ENCODE measurements around the gene WDR88.

WDR88 gene

DNA sequence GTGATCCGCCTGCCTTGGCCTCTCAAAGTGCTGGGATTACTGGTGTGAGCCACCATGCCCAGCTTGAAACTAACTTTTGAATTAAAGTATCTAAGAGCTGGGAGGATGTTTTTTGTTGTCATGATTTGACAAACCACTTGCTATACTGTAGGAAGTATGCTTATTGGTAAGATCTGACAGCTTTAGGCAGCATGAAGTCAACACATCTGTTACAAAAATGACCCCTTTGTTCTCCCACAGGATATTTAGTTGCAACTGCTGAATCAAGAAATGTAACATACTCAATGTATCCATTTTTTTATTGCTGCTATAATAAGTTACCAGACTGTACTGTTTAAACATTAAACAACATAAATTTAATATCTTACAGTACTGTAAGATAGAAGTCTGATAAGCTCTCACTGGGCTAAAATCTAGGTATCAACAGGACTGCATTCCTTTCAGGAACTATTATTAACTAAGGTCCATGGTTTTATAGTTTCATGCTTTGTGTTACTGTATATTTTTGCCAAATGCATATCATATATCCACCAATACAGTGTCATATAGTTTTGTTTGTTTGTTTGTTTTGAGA, 39.4 kb downstream of the WDR88 start:
- TF ChIP-seq L3MBTL2 (conservative IDR thresholded peaks at IDR 0.05) (no peak), ARNT (IDR thresholded peaks at IDR 0.05) (no peak), ZNF384 (IDR thresholded peaks at IDR 0.05) (no peak), LEF1 (IDR thresholded peaks at IDR 0.05; ENCODE audit: borderline replicate concordance) (no peak), NFRKB (IDR thresholded peaks at IDR 0.05) (no peak), FOXA1 (IDR thresholded peaks at IDR 0.05) (no peak), SP1 (IDR thresholded peaks at IDR 0.05) (no peak), ELF4 (IDR thresholded peaks at IDR 0.05) (no peak), TARDBP (IDR thresholded peaks at IDR 0.05) (no peak), BHLHE40 (IDR thresholded peaks at IDR 0.05; ENCODE audit: borderline replicate concordance) (no peak), FOXM1 (IDR thresholded peaks at IDR 0.05; ENCODE audit: borderline replicate concordance) (no peak), CTBP1 (IDR thresholded peaks at IDR 0.05; ENCODE audit: borderline replicate concordance) (no peak), HDGF (IDR thresholded peaks at IDR 0.05; ENCODE audit: borderline replicate concordance) (no peak), SUZ12 (IDR thresholded peaks at IDR 0.05) (no peak), FOXK2 (IDR thresholded peaks at IDR 0.05) (no peak)
- TF ChIP-seq, protein P1, sequence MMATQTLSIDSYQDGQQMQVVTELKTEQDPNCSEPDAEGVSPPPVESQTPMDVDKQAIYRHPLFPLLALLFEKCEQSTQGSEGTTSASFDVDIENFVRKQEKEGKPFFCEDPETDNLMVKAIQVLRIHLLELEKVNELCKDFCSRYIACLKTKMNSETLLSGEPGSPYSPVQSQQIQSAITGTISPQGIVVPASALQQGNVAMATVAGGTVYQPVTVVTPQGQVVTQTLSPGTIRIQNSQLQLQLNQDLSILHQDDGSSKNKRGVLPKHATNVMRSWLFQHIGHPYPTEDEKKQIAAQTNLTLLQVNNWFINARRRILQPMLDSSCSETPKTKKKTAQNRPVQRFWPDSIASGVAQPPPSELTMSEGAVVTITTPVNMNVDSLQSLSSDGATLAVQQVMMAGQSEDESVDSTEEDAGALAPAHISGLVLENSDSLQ (IDR thresholded peaks at IDR 0.05) = no peak
- POLR2A ChIA-PET = no interaction called here
- DNase-seq (ENCODE audit: extremely low spot score) = no peak
- CTCF ChIA-PET = no interaction called here

DNA sequence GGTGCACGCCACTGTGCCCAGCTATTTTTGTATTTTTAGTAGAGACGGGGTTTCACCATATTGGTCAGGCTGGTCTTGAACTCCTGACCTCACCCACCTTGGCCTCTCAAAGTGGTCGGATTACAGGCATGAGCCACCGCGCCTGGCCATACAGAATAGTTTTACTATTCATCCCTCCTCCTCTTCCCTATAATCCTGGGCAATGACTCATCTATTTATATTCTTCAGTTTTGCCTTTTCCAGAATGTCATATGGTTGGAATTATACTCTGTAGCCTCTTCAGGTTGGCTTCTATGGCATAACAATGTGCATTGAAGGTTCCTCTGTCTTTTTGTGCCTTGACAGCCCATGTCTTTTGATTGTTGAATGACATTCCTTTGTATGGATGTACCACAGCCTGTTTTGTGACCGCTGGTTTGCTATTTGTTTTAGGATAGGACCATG, 40.0 kb downstream of the WDR88 start:
- POLR2A ChIA-PET = no interaction called here
- TF ChIP-seq SP1 (IDR thresholded peaks at IDR 0.05) (no peak), LEF1 (IDR thresholded peaks at IDR 0.05; ENCODE audit: borderline replicate concordance) (no peak), NFRKB (IDR thresholded peaks at IDR 0.05) (no peak), FOXA1 (IDR thresholded peaks at IDR 0.05) (no peak), FOXM1 (IDR thresholded peaks at IDR 0.05; ENCODE audit: borderline replicate concordance) (no peak), CTBP1 (IDR thresholded peaks at IDR 0.05; ENCODE audit: borderline replicate concordance) (no peak)
- TF ChIP-seq, protein P1 (IDR thresholded peaks at IDR 0.05) = no peak
- CTCF ChIA-PET = interaction anchor here (1.0 kb wide), 1 partner anchor 12 kb away, joined by 6 read pairs; no protein-coding TSS in a partner anchor
- DNase-seq (ENCODE audit: extremely low spot score) = no peak

DNA sequence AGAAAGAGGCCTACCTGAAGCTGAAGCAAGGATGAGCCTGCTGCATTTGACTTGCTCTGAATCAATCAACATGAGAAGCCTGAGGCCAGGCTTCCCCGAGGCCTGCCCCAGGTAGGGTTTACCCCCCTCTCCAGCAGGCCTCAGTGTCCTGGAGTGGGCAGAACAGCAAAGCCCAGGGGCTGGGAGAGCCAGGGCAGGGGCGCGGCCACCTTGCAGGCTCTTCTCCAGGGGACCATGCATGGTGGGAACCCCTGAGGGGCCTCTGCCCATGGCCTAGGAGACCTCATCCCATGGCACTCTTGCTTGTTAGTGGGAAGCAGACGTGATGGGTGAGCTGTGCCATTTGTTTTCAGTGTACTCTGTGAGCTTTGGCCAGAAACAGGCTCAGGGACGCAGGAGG, 42.3 kb downstream of the WDR88 start:
- no peak for DNase-seq (ENCODE audit: extremely low spot score)
- TF ChIP-seq BHLHE40 (IDR thresholded peaks at IDR 0.05; ENCODE audit: borderline replicate concordance) (no peak), FOXK2 (IDR thresholded peaks at IDR 0.05) (no peak), SP1 (IDR thresholded peaks at IDR 0.05) (no peak), ELF4 (IDR thresholded peaks at IDR 0.05) (no peak), ARNT (IDR thresholded peaks at IDR 0.05) (no peak), CTBP1 (IDR thresholded peaks at IDR 0.05; ENCODE audit: borderline replicate concordance) (no peak), TARDBP (IDR thresholded peaks at IDR 0.05) (no peak), ZNF384 (IDR thresholded peaks at IDR 0.05) (no peak), SUZ12 (IDR thresholded peaks at IDR 0.05) (no peak), LEF1 (IDR thresholded peaks at IDR 0.05; ENCODE audit: borderline replicate concordance) (no peak), FOXM1 (IDR thresholded peaks at IDR 0.05; ENCODE audit: borderline replicate concordance) (no peak), NFRKB (IDR thresholded peaks at IDR 0.05) (no peak)
- TF ChIP-seq, protein P1 (IDR thresholded peaks at IDR 0.05) = no peak
- ChIA-PET POLR2A (interaction anchor here (1.0 kb wide), 1 partner anchor 12 kb away, joined by 4 read pairs; no protein-coding TSS in a partner anchor), CTCF (interaction anchor here (1.3 kb wide), 1 partner anchor 10 kb away, joined by 6 read pairs; no protein-coding TSS in a partner anchor)

DNA sequence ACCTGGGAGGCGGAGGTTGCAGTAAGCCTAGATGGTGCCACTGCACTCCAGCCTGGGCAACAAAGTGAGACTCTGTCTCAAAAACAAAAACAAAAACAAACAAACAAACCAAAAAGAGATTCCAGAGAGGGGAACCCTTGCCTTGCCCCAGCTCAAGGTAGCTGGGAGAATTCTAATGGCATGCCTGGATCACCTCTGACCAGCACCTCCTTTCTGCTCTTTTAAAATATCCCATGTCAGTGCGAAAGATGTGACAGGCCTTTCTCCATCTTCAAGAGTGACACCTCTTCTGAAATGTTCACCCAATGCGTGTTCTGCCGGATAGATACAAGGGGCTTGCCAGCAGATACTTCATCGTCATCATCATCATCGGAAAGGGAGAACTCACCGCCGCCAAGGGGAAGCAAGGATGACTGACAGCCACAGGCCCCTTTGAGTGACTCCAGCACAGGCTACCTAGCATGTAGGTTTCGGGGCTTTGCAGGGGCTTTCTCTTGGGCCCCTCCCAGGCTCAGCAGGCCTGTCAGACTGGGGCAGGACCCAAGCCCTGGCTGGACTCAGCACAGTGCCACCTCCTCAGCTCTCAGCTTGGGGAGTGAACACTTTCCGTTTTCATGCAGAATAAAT, 43.4 kb downstream of the WDR88 start:
- POLR2A ChIA-PET = interaction anchor here (1.0 to 2.6 kb wide), 4 partner anchors 15 to 98 kb away, joined by 3 to 23 read pairs (median 8); no protein-coding TSS in a partner anchor
- TF ChIP-seq, protein P1 (IDR thresholded peaks at IDR 0.05) = peak; percentile 44; the same call in 1 of the 2 replicates
- no peak for TF ChIP-seq FOXM1 (IDR thresholded peaks at IDR 0.05; ENCODE audit: borderline replicate concordance)
- no peak for TF ChIP-seq CTBP1 (IDR thresholded peaks at IDR 0.05; ENCODE audit: borderline replicate concordance)
- TF ChIP-seq NFRKB (IDR thresholded peaks at IDR 0.05) = no peak
- no peak for TF ChIP-seq HDGF (IDR thresholded peaks at IDR 0.05; ENCODE audit: borderline replicate concordance)
- TF ChIP-seq ZNF384 (IDR thresholded peaks at IDR 0.05) = no peak
- CTCF ChIA-PET = interaction anchor here (0.5 to 1.4 kb wide), 4 partner anchors 9 to 134 kb away, joined by 3 to 6 read pairs (median 3); no protein-coding TSS in a partner anchor
- no peak for DNase-seq (ENCODE audit: extremely low spot score)

DNA sequence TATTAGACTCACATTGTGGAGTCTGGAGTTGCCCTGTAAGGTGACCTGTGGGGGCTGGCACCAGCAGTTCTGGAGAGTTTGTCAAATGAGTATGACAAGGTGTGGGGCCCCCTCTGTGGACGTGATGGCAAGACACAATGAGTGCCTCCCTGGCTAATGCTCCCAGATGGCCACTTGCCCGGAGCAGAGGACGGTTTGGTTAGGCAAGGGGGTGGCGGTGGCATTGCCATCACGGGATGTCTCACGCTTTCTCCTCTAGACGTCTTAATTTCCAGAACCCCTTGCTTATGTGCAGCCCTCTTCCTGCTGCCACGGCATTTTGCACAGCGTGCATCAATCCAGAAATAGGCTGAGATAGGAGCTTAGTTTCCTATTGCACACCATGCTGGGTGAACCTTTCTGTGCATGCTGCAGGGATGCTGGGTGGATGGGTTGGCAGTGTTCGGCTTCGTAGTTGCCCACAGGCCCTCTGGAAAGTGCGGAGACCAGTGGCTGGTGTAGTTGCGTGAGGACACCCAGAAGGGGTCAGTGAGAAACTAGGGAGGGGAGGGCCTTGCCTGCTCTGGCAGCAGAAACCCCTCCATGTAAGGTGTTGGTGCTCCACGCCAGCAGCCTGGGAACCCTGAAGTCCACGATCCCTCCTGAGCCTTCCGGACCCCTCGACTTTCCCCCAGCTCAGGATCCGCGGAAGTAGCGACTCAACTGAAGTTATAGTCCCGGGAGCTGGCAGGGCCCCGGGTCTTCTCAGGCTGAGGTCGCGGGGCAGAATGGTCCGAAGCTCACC, 44.2 kb downstream of the WDR88 start:
- ChIA-PET POLR2A (interaction anchor here (0.6 to 2.6 kb wide), 19 partner anchors 8 to 204 kb away, joined by 3 to 23 read pairs (median 3); partner anchors contain the start of genes CEBPA, CEBPG, CEP89 and FAAP24), CTCF (interaction anchor here (0.5 to 1.4 kb wide), 4 partner anchors 8 to 135 kb away, joined by 3 to 6 read pairs (median 3); no protein-coding TSS in a partner anchor)
- no peak for DNase-seq (ENCODE audit: extremely low spot score)
- TF ChIP-seq CTBP1 (IDR thresholded peaks at IDR 0.05; ENCODE audit: borderline replicate concordance) (no peak), FOXA1 (IDR thresholded peaks at IDR 0.05) (no peak), BHLHE40 (IDR thresholded peaks at IDR 0.05; ENCODE audit: borderline replicate concordance) (no peak), TARDBP (IDR thresholded peaks at IDR 0.05) (no peak), SUZ12 (IDR thresholded peaks at IDR 0.05) (no peak), FOXK2 (IDR thresholded peaks at IDR 0.05) (no peak), ARNT (IDR thresholded peaks at IDR 0.05) (no peak)
- TF ChIP-seq, protein P1 (IDR thresholded peaks at IDR 0.05) = no peak

Measured in HEK293T (cell line).